Smooth muscle cell of the brain vasculature (primary cell): ENCODE data around the gene ZNF740.

ENCODE experiments used
- DNase-seq: peaks from one replicate; pipeline ENCODE4 v3.0.0-alpha.2; 2012; ENCODE audit warnings: low read depth, low spot score

The ZNF740 gene

DNA sequence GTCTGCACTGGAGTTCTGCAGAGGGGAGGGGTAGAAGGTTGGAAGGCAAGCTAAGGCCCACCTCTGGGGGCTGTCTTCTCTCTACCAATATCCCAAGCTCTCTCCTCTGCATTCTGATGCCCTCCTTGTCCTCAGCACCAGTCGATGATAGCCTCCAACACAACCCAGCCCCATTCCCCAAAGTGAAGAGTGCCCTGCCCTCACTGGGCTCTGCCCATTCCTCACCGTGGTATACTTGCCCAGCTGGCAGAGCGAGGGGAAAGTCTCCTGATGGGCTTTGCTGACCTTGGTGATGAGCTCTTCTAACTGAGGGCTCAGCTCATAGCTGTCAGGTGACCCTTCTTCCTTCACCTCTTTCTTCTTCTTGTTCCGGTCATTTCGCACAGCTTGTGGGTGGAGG is 33.7 kb downstream of the ZNF740 start:
- DNase-seq = no peak

DNA sequence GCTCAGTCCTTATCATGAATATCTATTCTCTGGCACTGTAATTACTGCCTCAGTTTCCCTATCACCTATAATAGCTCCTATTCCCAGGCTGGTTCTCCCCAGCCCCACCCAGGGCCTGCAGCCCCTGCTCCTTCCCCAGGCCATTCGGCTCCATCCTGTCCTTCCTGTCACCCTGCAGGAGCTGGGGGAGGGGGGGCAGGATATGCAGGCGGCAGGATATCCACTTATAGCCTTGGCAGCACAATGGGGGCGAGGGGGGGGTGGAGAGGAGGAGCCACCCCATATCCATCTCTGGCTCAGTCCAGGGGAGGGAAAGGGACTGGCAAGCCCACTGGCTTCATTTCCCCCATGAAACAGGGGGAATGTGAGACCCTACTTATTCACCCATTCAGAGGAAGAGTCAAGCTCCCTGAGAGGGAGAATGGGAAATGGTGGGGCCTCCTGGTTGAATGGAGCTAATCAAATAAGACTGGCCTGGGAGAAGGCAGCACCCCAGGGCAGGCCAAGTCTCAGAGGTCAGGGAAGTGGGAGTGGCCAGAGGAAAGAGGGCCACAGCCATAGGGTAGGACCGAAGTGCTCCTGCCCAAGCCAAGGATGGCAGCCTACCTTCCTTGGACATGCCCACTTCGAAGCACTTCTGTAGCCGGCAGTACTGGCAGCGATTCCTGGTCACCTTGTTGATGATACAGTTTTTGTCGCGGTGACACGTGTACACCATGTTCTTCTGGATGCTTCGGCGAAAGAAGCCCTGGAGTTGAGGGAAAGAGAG is 34.3 kb downstream of the ZNF740 start:
- no peak for DNase-seq

DNA sequence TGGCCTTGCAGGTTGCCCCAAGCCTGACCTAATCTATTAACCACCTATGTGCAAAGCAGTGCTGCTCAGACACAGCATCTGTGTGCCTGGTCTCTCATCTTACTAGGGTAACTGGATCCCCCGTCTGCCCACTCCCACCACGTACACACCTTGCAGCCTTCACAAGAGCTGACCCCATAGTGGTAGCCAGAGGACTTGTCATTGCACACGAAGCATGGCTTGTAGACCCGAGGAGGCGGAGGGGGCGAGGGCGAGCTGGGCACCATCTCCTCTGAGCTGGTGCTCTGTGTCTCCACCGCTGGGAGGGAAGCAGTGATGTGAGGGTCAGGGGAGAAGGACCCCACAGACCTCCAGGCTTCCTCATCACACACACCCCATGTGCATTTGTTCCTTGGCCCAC is 35.0 kb downstream of the ZNF740 start:
- no peak for DNase-seq

DNA sequence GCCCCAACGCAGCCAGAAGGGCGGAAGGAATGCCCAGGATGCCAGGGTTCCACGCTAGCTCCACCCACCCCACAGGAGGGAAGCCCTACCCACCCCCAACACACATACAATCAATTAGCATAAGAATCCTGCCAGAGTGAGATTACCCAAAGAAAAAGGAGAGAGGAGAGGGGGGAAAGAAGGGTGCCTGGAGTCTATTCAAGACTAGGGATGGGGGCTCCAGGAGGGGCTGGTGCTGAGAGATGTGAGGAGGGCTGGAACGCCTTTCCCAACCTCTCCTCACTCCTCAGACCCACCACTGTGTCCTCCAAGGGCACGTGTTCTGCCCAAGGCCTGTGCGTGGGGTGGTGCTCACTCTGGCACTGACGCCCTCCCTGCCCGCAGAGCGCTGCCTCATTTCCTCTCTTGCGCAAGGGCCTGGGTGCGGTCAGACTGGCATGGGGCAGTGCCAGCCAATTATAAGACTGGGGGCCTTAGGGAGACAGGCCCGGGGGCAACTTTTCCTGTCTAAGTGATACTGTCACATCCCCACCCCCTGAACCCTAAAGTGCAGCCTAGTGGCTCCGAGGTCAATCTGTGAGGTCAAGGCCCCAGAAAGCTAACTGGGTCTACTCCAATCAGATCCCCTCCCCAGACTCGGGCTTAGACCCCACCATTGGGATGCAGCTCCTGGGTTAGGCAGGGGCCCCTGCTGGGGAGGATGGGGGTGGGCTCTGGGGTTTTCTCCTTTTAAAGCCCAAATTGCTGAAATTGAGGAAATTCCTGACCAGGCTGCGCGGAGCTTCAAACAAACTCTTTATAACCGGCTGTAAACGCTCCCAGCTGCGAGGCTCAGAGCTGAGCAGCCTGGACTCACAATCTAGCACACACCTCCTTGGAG is 36.8 kb downstream of the ZNF740 start:
- DNase-seq = no peak

DNA sequence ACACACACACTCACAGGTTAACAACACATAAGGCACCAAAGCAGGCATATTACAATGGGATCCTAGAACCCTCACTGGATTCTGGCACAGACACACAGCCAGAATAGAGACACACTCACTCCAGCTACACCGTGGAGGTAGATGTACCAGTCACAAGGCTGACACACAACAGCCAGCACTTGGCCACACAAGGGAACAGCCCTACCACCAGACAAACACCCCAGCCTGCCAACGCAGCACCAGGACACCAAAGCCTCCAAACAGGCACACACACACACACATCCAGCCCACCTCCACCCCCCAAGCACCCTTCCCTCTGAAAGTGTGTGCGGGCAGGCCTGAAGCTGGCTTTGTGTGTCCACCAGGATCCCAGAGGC is 37.4 kb downstream of the ZNF740 start:
- DNase-seq = no peak

DNA sequence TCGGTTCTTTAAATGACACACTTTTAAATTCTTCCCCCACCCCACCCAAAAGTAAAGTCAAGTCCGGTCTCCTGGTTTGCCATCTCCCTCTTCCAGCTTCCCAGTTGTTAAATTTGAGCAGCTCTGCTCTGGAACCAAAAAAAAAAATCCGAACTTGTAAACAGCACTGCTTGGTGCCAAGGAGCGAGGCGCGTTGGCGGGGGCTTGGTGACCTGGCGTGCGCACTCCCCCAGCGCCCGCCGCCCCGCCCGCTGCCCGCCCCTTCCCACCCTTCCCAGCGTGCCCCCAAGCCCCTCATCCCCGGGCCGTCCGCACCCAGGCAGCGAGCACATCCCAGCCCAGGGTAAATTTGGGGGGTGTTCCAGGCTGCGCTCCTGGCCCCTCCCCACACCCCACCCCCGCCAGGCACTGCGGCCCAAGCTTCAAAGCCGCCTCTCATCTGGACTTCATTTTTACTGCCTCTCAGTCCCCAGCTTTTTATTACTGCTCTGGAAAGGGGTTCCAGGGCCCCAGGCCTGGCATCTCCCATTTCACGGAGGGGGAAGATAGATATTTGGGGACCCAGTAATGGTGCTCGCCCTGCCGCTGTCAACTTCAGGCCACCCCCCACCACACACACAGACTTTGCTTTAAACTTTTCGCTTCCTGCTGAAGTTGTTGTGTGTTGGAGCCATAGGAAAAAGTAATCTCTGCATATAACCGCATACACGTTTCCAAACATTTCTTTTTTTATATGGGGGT is 38.2 kb downstream of the ZNF740 start:
- DNase-seq = no peak

DNA sequence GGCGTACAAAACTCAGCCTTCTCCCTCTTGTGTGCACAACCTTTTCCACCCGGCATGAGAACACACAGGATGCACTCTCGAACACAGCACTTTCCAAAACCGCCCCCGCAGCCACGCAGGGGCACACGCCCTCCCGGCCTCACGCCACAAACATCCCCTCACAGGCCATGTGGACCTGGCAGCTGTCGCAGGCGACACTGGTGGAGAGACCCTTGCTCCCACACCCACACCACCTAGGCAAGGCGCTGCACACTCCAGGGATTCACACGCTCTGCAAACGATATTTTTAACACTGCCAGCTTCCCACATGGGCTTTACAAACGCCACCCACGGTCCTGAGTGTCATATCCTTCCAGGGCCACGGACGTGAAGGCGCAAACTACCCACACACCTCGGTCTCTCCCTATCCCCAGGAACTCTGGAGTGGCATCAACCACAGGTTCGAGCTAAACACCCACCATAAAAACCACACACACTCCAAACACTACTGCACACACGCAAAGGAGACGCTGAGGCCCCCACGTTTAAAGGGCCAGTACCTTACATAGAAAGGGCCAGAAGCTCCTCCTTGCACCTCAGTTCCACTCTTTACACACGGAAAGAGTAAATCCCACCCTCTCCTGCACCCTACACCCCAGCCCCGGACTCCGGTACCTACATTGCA is 38.9 kb downstream of the ZNF740 start:
- no peak for DNase-seq

GRCh38 chr12:53219956-53220693 is 39.6 kb downstream of the ZNF740 start:
- DNase-seq = no peak

DNA sequence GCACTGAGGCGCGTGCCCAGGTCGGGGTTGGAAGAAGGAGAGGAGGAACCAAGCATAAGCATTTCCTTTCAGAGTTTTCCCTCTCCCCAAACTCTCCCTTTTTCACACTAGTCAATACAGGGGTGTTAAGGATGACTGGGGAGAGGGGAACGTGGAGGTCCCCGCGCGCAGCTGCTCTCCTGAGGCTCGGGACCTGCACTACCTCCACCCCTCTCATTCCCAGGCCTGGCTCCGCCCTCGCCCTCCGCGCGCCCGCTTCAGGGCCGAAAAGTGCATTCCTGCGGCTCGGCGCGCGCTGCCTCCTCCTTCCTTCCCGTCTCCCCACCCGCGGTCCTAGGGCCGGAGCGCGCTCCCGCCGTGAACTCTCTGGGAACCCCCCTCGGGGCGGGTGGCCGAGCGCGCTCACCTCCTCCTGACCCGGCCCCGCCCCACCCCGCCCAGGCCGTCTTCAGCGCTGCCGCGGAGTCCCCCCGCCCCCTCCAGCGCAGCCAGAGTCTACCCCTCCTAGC is 40.2 kb downstream of the ZNF740 start:
- DNase-seq = peak; percentile 70

DNA sequence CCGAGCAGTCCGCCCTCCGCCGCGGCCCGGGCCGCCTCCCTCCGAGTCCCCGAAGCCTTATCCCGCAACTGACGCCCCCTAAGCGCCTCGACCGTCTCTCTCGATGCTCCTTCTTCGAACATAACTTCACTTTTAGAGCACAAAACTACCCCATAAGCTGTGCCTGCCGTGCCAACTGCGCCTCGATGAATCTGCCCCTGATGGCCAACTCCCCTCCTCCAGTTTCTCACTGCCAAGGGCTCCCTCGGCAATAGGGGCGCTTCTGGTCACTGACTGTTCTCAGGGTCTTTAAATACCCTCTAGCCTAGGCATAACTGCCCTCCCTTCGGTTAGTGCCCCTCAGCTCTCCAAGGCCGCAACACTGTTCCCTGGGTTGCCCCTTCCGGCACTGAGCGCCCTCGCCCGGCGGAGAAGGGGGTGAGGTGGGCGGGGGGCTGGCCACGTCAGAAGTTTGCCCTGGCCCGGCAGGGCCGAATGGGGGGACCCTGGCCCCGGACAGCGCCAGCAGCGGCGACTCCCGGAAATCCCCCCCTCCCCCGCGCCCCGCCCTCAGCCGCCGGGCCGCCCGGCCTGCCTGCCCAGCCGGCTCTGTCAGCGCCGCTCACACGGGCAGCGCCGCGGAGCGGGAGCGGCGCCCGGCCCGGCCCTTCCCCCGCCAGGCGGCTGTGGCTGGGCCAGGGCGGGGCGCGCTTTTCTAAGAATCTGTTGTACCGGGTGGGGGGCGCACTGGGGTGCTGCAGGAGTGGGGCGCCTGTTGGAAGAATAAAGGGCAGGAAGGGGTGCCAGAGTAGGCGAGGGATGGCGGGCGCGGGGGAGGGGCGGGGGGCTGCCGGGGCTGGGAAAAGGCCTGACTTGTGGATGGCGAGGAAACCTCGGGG is 40.9 kb downstream of the ZNF740 start:
- DNase-seq = no peak

GRCh38 chr12:53222170-53222721 is 41.7 kb downstream of the ZNF740 start:
- DNase-seq = no peak

DNA sequence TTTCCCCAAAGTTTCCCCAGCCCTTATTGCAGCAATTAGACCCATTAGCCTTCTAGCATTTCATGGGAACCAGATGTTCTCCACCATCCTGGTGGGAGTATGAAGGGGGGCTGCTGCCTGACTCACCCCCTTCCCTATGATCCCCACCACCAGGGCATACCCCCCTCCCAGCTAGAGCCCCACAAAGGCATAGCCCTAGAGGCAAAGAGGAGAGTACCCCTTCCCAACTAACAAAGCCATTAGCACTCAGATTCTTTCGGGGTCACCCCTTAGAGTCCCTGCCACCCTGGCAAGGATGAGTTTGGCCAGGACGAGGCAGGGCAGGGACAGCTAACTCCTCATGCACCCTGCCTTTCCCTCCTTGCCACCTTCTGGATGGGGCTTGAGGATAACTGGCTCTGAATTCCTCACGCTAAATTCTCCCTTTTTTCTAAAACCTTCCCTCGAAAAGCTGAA is 42.3 kb downstream of the ZNF740 start:
- no peak for DNase-seq

DNA sequence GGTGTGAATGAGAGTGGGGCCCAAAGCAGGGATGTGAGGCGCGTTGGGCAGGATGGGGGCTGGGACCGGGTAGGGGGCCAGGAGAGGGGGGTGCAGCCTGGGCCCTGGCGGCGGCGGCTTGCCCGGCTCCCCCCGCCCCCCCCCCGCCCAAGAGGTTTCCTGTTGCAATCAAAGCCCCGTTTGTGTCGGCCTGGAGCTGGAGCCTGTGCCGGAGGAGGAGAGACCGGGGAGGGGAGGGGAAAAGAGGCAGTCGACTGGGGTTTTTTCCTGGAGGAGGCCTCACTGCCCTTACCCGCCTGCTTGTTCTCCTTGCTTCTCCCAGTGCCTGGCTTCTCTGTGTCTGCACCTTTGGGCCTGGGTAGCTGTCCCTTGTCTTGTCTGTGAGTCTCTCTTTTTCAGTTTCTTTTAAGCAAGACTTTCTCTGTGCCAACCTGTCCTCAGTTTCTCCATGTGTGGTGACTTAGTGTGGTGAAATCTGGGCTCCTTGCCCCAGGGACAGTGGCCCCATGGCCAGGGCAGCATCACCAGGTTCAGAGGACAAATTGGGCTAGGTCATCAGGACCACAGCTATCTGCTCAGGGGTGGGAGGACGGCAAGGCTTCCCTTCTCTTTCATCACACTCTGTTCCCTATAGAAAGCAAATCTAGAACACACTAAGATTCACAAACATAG is 43.0 kb downstream of the ZNF740 start:
- no peak for DNase-seq

DNA sequence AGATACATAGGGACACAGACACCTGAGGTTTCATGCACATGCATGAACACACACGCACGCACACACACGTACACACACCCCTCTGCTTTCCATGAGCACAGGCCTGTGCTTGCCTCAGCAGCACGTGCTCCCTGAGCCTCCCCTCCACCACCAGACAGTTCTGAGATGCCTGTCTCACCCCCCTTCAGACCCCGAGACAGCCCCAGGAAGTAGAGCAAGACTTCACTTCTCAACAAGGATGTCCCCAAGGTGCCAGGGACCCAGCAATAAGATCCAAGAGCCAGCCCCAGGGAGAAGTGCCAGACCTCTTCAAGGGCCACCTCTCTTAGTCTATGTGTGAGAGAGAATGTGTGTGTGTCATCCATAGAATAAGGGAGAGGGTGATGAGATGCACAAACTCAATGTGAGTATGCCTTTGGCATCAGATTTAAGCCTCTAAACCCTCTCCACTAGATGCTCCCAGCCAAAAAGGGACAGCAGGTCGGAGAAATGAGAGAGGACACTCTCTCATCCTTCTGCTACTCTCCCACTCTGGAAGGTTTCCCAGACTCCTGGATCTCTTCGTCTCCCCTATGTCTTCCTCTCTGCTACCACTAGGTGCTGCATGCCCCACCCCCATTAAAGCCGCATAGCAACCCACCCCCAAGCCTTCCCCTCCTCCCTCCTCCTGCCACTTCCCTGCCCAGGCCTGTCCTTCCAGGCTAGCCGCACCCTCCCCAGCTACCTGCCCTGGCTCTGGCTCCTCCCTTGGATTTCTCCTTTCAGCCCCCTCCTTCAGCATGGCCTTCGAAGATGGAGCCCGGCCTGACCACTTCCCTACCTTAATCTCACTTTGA is 43.8 kb downstream of the ZNF740 start:
- no peak for DNase-seq

GRCh38 chr12:53224897-53225634 is 44.5 kb downstream of the ZNF740 start:
- no peak for DNase-seq

- no peak for DNase-seq
Observed at GRCh38 chr12:53225635-53226424, 45.3 kb downstream of the ZNF740 start.
